HG03039 (cell line): ENCODE data around the gene KRTAP10-9.
"Not testable (repeated sequence)": the region's sequence is repeated elsewhere in the genome, so short reads cannot be mapped to it uniquely, and the experiment has no call there.

Experiments
- ATAC-seq: cut with Tn5 transposase; IDR thresholded peaks from one replicate; pipeline ENCODE4 v1.9.1; 2021; ENCODE audit warnings: mild to moderate bottlenecking, moderate library complexity; ENCODE audit not compliant: unreplicated experiment

Gene KRTAP10-9, protein sequence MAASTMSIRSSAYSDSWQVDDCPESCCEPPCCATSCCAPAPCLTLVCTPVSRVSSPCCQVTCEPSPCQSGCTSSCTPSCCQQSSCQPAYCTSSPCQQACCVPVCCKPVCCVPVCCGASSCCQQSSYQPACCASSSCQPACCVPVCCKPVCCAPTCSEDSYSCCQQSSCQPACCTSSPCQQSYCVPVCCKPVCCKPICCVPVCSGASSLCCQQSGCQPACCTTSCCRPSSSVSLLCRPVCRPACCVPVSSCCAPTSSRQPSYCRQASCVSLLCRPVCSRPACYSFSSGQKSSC

DNA sequence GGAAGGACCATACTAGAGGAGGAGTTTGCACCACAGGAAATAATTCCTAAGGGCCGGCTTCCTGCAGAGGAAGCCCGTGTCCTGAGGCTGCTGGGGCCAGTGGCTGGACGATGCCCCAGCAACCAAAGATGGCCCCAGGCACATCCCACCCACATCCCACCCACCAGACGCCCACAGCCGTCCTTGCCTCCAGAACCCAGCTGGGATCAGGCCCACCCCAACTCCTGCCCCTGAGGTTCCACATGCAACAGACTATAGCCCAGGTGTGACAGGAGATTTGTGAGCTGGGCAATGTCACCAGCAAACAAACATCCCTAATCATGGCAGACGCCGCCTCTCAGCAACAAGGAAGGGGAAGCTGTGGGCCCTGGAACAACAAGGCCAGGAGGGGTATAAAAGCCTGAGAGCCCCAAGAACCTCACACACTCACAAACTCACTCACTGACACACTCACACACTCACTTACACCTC is at the start of gene KRTAP10-9:
TSS of gene KRTAP10-9 (plus strand) at position 421 of the 471 bp plus-strand sequence. CDS start 79 bp downstream, outside the sequence.
- ATAC-seq: no peak

DNA sequence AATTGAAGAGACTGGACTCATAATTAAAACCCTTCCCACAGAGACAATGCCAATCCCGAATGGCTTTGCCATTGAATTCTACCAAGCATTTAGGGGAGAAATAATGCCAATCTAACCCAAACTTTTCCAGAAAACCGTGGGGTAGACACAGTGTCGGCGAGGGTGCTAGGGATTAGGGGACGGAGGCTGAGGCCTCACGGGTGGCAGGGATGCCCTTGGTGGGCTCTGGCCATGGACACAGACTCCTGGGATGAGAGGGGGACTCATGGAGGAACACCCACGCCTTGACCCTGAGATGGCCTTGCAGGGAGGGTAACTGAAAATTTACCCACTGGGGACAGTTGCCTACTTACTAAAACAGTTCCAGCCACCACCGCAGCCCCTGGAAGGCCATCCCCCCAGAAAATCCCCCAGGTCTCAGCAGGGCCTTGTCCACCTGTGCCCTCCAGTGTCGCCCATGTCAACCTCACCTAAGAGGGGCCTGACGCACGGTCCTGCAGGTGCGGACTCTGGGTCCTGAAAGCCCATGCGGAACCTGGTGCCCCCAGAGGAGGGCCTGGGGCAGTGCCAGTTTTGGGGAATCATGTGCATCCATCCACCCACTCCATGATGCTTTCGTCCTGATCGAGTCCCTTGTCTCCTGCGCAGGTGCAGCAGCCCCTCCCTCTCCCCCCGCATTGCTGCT is 48.4 kb upstream of the KRTAP10-9 start:
- no peak for ATAC-seq

DNA sequence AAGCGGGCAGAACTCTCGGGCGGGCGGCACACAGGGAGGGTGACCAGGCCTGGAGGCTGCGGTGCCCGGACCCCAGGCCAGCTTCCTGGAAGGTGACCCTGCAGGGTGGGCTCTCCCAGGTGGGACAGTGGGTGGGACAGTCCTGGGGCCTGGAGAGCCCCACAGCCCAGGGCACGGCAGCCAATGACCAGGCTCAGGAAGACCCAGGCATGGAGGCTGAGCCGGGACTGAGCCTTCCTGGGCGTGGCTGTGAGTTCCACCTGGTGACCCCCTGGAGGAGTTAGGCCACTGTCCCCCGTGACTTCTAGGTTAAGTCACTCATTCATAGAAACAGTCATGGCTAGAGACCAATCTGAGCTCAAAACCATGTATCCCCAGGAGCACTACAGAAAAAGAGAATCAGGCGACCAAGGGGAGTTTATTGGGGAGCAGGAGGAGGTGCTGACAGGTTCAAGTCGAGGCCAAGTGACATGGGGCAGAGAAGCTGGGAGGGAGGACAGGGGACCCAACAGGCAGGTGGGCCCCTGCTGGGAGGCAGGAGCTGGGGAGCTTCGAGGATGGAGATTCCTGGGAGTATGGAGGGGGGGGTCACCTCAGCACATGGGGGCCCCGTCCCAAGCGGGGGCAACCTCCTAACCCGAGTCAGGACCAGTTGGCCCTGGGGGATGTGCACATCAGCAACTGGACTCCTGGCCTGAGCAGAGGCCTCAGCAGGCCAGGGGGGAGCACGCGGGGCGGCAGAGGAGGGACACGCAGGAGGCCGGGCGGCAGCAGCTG is 47.6 kb upstream of the KRTAP10-9 start:
- ATAC-seq: no peak

DNA sequence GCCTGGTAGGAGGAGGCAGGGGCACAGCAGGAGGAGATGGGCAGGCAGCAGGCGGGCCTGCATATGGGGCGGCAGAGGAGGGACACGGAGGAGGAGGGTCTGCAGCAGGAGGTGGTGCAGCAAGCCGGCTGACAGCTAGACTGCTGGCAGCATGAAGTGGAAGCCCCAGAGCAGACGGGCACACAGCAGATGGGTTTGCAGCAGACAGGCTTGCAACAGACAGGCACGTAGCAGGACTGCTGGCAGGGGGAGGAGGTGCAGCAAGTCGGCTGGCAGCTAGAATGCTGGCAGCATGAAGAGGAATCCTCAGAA is 47.1 kb upstream of the KRTAP10-9 start:
- no peak for ATAC-seq

DNA sequence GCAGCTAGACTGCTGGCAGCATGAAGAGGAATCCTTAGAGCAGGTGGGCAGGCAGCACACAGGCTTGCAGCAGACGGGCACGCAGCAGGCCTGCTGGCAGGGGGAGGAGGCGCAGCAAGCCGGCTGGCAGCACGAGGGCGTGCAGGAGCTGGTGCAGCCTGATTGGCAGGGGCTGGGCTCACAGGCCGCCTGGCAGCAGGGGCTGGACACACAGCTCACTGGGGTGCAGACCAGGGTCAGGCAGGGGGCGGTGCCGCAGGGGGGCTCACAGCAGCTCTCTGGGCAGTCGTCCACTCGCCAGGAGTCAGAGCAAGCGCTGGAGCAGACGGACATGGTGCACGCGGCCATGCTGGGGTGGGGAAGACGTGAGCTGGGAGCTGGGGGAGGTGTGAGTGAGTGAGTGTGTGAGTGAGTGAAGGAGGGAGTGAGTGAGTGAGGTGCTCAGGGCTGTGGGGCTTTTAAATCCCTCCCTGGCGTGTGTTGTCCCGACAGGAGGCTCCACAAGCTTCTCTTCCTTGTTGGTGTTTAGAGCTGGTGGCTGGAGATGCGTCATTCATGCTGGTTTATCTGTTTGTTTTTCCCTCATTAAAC is 46.6 kb upstream of the KRTAP10-9 start, which contains the start of gene KRTAP10-5:
TSS of gene KRTAP10-5 (minus strand) at position 374 of the 591 bp plus-strand sequence. CDS start at position 348, 26 bp downstream.
- not testable (repeated sequence) for ATAC-seq

DNA sequence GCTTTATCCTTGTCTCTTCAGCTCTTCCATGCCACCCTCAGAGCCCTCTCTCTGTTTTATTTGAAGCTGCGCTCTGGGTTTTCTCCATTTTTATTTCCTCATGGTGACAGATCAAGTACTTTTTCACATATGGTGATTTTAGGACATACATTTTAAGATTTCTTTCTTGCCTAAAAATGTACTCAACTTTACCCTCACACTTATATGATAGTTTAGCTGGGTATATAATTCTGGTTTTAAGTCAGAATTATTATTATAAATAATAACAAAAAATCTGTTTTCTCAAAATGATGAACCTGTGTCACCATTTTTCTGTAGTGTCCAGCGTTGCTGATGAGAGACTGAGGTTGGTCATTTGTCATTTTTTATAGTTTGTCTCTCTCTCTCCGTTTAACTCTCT is 45.7 kb upstream of the KRTAP10-9 start:
- no peak for ATAC-seq

DNA sequence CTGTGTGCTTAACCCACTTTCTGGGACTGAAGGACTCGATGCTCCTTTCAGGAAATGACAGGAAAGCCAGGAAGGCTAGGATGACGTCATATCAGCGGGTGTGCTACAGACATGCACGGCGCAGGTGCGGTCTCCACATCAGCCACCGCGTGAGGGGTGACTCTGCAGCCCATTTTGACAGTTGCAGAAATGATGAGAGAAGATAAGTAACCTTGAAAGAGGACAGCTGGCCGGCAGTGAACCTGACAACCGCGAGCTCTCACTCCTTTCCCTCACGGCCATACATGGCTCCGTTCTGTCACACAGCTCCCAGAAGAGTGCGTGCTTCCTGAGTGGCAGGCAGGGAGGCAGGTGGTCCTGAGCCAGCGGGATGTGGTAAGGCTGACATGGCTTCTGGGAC is 44.8 kb upstream of the KRTAP10-9 start:
- no peak for ATAC-seq

DNA sequence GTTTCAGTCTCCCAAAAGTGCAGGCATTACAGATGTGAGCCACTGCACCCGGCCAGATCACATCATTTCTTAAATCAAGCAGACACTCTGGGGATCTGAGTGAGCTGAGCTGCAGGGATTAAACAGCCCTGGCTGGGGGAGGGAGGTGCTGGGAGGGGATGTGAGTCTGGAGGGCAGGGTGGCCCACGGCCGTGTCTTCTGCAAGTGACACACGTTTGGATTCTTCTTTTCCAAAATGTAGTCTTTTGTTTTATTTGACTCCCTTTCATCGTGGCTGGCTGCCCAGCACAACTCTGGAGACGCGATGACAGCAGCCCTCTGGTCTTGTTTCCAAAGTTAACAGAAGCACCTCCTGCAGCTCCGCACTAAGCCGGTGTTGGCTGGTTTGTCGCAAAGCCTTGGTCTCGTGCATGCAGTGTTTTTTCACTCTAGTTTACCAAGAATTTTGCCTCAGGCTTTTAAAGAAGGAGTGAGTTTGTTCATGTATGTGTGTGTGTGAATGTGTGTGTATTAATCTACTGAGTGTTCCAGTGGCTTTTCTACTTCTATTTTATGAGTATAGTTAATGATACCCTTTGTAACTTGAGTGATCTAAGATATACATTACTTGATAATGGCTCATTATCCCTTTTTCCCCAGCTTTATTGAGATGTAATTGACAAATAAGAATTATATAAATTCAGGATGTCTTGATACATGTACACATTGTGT is 43.6 kb upstream of the KRTAP10-9 start:
- no peak for ATAC-seq

DNA sequence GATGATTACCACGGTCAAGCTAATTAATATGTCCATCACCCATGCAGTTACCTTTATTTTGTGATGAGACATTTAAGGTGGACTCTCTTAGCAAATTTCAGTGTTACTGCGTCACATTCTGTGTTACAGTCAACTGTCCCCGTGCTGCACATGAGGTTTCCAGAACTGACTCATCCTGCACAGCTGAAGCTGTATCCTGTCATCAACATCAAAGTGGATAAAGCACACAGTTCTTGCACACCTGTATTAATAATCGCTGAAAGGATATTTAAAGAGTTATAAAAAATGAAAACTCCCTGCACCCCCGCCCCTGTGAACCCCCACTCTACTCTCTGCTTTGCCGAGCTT is 43.1 kb upstream of the KRTAP10-9 start:
- ATAC-seq: no peak

DNA sequence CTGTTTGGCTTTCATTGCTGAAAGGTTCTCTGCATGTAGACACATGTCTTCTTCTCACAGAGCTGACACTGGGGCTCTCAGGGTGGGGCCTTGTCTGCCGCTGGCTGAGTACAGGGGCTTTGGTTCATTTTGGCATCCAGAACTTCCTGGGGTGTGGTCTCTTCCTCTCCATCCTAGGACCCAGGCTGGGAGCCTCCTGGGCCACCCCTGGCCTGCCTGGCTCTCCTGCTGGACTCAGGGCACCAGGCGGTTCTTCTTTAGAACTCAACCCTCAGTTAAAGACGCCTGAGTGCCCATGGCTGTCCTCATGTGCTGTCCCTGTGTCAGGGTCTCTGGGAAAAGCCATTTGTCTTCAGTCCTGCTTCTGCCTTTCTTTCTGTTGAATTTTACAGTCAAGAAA is 41.0 kb upstream of the KRTAP10-9 start:
- ATAC-seq: no peak

DNA sequence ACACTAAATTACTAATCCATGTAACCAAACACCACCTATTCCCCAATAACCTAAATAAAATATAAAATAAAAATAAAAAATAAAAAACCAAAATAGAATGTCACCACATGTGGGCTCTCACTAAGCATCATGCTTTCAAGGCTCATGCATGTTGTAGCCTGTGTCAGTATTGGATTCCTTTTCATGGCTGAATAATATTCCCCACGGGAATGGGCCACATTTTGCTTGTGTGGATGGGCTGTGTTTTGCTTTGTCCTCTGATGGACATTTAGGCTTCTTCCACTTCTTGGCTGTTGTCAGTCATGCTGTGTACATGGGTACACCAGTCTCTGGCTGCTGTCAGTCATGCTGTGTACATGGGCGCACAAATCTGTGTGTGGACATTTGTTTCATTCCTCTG is 37.8 kb upstream of the KRTAP10-9 start:
- no peak for ATAC-seq

DNA sequence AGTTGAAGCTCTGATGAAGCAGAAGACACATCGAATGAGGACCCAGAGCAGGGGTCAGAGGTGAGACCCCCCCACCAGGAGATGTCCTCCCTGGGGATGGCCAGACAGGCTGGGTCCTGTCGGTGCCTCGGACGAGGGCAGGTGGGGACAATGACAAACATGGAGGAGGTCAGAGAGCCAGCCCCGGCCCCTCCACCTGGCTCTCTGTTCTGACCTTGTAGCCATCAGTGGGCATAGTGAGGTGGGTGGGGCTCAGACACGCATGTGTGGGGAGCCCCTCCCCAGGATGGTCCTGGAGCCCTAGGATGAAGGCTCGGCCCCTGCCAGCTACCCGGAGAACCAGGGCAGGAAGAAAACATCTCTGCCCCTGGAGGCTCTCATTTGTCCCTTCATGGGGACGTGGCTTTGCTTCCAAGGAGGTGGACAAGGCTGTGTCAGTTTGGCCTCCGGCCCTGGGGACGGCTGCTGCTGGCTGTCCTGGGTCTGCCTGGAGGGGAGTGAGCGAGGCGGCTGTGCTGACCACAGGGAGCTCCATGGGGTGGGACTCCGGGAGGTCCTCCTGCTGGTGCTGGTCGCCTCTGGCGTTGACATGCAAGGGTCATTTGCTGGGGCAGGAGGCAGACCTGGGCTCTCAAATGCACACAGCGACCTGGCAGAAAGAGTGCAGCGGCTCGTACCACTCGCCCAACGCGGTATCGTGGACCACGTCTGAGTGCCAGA is 37.1 kb upstream of the KRTAP10-9 start:
- ATAC-seq: no peak

DNA sequence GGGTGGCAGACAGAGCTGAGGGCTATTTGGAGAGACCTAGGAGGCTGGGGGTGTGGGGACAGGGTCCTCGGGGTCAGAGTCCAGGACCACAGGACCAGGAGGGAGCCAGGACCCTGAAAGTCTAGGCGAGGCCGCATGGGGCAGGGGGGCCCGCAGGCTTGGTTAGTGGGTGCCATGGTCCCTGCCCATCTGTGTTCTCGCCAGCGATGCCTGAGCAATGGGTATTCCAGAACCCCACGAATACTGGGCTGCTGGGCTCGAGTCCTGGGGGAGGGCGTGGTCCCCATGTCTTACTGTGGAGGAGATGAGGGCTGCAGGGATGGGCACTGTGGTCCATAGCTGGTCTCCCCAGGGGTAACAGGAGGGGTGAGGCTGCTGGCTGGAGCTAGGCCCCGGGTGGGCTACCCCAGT is 36.6 kb upstream of the KRTAP10-9 start:
- ATAC-seq: no peak

DNA sequence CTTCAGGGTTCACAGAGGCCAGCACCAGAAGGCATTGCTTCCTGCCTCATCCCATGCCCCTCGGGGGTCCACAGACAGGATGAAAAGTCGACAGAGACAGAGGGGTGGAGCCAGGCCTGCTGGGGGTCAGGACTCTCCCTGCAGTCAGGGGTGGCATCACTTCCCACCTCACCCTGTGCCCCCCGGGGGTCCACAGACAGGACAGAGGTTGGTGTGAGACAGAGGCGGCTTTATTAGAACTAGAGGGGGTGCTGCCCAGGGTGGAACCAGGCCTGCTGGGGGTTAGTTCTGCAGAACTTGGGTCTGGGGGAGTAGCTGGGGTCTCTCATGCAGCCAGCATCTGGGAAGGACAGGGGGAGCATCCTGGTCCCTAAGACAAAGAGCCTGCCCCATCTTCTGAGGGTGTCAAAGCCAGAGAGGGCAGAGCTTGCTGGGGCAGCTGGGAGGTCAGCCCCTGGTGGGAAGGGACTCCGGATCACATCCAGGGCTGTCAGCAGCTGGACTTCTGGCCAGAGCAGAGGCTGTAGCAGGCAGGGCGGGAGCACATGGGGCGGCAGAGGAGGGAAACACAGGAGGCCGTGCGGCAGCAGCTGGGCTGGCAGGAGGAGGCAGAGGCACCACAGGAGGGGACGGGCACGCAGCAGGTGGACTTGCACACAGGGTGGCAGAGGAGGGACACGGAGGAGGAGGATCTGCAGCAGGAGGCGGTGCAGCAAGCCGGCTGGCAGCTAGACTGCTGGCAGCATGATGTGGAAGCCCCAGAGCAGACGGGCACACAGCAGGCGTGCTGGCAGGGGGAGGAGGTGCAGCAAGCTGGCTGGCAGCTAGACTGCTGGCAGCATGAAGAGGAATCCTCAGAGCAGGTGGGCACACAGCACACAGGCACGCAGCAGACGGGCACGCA is 35.7 kb upstream of the KRTAP10-9 start:
- ATAC-seq: not testable (repeated sequence)

DNA sequence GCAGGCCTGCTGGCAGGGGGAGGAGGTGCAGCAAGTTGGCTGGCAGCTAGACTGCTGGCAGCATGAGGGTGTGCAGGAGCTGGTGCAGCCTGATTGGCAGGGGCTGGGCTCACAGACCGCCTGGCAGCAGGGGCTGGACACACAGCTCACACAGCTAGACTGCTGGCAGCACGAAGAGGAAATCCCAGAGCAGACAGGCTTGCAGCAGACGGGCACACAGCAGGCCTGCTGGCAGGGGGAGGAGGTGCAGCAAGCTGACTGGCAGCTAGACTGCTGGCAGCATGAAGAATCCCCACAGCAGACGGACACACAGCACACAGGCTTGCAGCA is 35.1 kb upstream of the KRTAP10-9 start:
- ATAC-seq: not testable (repeated sequence)

DNA sequence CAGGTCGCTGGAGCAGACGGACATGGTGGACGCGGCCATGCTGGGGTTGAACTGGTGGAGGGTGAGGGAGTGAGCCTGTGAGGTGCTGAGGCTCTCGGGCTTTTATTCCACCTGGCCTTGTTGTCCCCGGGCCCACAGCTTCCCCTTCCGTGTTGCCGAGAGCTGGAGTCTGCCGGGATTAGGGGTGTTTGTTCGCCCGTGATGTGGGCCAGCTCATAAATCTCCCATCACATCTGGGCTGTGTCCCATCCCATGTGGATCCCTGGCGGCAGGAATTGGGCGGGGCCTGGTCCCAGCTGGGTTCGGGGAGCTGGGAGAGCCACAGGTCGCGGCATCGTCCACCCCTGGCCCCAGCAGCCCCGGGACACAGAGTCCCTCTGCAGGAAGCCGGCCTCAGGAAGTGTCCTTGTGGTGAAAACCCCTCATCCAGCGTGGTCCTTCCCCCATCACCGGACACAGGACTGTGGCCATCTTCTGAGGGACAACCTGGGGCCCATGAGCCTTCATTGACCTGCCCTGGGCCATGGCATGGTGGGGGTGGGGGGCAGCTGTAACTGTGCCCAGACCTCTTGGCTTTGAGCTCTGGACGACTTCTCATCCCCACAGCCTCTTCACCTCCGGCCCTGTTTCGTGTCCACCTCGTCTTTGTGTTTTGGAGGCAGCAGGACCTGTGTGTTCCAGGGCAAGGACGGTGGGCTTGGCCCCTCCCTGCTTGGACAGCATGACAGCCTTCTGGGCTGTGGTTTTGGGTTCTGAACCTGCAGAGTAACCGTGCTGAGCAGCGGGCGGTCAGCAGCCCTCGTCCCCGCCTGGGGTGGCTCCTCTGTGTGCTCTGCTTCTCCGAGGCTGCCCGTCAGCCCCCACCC is 34.2 kb upstream of the KRTAP10-9 start, which contains the start of gene KRTAP10-6:
TSS of gene KRTAP10-6 (minus strand) at position 60 of the 866 bp plus-strand sequence. CDS start at position 39, 21 bp downstream.
- ATAC-seq: no peak

DNA sequence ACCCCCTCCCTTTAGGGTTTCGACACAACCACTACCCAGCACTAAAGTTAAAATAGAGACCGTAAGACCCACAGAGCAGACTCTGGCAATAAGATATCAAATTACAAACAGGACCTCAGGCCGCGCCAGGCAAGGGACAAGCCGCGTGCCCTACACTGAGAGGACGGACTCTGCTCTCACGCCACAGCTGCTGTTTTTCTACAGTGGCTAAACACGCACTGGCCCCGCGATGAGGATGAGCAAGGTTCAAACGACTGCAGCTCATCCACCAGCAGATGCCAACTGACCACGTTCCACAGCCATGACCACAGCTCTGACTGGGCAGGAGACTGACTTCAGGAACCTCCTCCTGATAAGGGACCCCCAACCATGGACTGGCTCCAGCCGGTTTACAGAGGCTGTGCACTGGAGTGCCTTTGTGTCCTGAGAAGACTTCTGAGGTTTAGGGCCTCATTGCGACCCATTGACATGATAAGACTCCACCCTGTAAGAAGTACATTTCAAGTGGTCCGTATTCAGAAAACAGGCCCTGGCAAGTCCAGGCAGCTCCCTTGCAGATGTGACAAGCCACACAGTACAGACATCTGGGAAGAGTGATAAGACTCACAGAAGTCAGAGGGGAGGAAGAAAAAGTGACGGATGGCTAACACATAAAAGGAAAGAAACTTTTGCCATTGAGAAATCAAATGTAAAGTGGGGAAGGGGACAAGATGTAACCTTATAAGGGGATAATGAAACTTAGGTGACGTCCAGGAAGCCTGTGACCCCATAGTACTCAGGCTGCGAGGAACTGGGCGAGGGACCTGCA is 33.1 kb upstream of the KRTAP10-9 start:
- ATAC-seq: no peak
